Aorta (tissue), 5 donors: ENCODE results near the gene SLC22A2. TPM values are rescaled to one million over a fixed set of nuclear protein-coding genes. Genes with fewer than 3 reads are reported as not detected.

Experiments
- ATAC-seq: fragments of 200-7000 bp; cut with Tn5 transposase; one replicate; pipeline ENCODE4 v1.9.1; 2022; ENCODE audit warnings: moderate library complexity; ENCODE audit not compliant: low FRiP score
- DNase-seq, 2 donors: peaks; one replicate each; pipeline ENCODE4 v3.0.0-alpha.2; 2020
- H3K27ac ChIP-seq, 2 donors: one replicate each; pipeline ENCODE4 v1.5.1; 2013; ENCODE audit warnings: low read length in 2 of 2, mild to moderate bottlenecking in 2 of 2, moderate library complexity in 2 of 2, control low read depth in 1 of 2, inconsistent platforms in 1 of 2, low read depth in 1 of 2
- H3K27me3 ChIP-seq, 2 donors: one replicate each; pipeline ENCODE4 v1.6.1; 2013; ENCODE audit warnings: control low read depth in 1 of 2, low read length in 1 of 2, mild to moderate bottlenecking in 1 of 2, moderate library complexity in 1 of 2; ENCODE audit not compliant: insufficient read depth in 2 of 2, control insufficient read depth in 1 of 2
- H3K36me3 ChIP-seq, 2 donors: one replicate each; pipeline ENCODE4 v1.6.1; 2013; ENCODE audit warnings: control low read depth in 1 of 2, low read length in 1 of 2, mild to moderate bottlenecking in 1 of 2; ENCODE audit not compliant: insufficient read depth in 2 of 2, control insufficient read depth in 1 of 2
- H3K4me1 ChIP-seq, 2 donors: one replicate each; pipeline ENCODE4 v1.6.1; 2013; ENCODE audit warnings: low read length in 2 of 2, control low read depth in 1 of 2, mild to moderate bottlenecking in 1 of 2, moderate library complexity in 1 of 2; ENCODE audit not compliant: insufficient read depth in 2 of 2, control insufficient read depth in 1 of 2
- H3K4me3 ChIP-seq, 2 donors: one replicate each; pipeline ENCODE4 v1.5.1; 2013; ENCODE audit warnings: low read length in 2 of 2, control low read depth in 1 of 2, mild to moderate bottlenecking in 1 of 2
- H3K9me3 ChIP-seq: one replicate; pipeline ENCODE4 v1.6.1; 2013; ENCODE audit warnings: mild to moderate bottlenecking, low read length; ENCODE audit not compliant: control insufficient read depth
- WGBS, 2 donors: extraction: QIAGEN DNeasy Blood & Tissue Kit; methylation state at CpG; one replicate each; pipeline ENCODE4 v1.1.7; 2013; 5-methylcytosine and 5-hydroxymethylcytosine counted together
- intact Hi-C, 2 donors: fragments of 100-400 bp; cut with DNase I; formaldehyde crosslinking; loops; one replicate each; pipeline versions ENCODE4 v1.14.2 to v1.15.0; 2022
- polyA plus RNA-seq, 2 donors: library from polyadenylated mRNA; stranded (reverse); fragments of 200-250 nt; gene quantifications; one replicate each; pipeline ENCODE4 v1.2.3, GENCODE V29; 2013
- total RNA-seq, 2 donors: library from RNA; stranded (reverse); fragmentation: NEBNext Ultra II Directional; extraction: Animal tissue kit (Norgen Biotek cat#: 25700); gene quantifications; one replicate each; pipeline ENCODE4 v1.2.1, GENCODE V29; 2021
- donor health status: healthy with polysubstance abuse.
- donor health status: Bipolar disorder and iron deficiency.
- donor health status: DM: no; HTN: no; CAD: no.
- donor health status: DM: no; HTN: no; CAD: no.
- donor health status: DM: yes; HTN: yes; CAD: no.

The SLC22A2 gene
- total and polyA plus RNA-seq, 4 donors: 0.26 to 3.9 (median 1.1) TPM; not detected in 1

DNA sequence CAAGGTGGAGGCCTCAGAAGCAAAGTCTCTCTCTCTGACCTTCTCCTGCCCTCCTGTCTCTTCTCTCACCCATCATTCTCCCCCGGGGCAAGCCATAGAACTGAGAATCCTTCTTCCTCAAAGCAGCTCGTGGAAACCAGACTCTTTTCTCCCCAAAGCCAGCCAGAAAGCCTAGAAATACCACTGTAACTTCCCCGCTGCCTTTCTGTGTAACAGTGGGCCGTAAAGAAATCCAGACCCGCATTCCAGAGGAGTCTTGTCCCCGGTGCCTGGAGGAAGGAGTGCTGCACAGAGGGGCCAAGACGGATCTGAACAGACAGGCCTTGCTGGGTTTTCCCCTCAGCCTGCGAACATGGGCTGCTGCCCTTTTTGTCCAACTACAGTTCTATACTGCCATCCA lies 977 bp upstream of the SLC22A2 start:
- H3K4me1 ChIP-seq: no peaks in the 10 kb centered on the region
- H3K4me3 ChIP-seq: no peak overlapping the region
- no peaks in the 10 kb centered on the region for H3K9me3 ChIP-seq
- 32% methylated on average over 8 of the region's 8 CpGs for WGBS, 2 donors
- peak overlapping the region in 1 of 2 donors; percentile 32 for H3K27ac ChIP-seq
- ATAC-seq (no peak), DNase-seq (no peak)
- intact Hi-C loops: no loop called here
- H3K36me3 ChIP-seq: no peaks in the 10 kb centered on the region
- H3K27me3 ChIP-seq: no peaks in the 10 kb centered on the region

DNA sequence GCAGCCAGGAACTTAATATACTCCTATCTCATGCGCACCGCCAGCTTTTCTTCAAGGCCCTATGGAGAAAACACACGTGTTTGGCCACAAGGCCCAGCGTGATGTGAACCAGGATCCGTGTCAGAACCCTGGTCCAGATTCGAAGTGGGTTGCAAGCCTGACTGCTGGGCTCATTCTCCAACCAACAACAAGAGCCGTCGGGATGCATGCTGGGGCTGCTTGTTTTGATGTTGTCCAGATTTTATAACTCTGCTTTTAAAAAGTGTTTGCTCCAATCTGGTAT lies 463 bp upstream of the SLC22A2 start:
- DNase-seq (no peak), ATAC-seq (no peak)
- peak overlapping the region in 1 of 2 donors; percentile 32 for H3K27ac ChIP-seq
- no peaks in the 10 kb centered on the region for H3K9me3 ChIP-seq
- intact Hi-C loops: no loop called here
- H3K27me3 ChIP-seq: no peaks in the 10 kb centered on the region
- 85 to 93% methylated on average over 8 of the region's 8 CpGs for WGBS, 2 donors
- H3K36me3 ChIP-seq: no peaks in the 10 kb centered on the region
- H3K4me1 ChIP-seq: no peaks in the 10 kb centered on the region
- no peak overlapping the region for H3K4me3 ChIP-seq

- no peak for DNase-seq
- Histone ChIP-seq H3K27ac (no peak overlapping the region), H3K4me3 (no peak overlapping the region), H3K27me3 (no peaks in the 10 kb centered on the region), H3K9me3 (no peaks in the 10 kb centered on the region), H3K36me3 (no peaks in the 10 kb centered on the region), H3K4me1 (no peaks in the 10 kb centered on the region)
- intact Hi-C loops: no loop called here
- ATAC-seq: no peak
- 74 to 85% methylated on average over 1 of the region's 1 CpG for WGBS, 2 donors
Measured at GRCh38 chr6:160256445-160256844, 2.2 kb downstream of the SLC22A2 start.

- Histone ChIP-seq H3K36me3 (no peaks in the 10 kb centered on the region), H3K27me3 (no peaks in the 10 kb centered on the region), H3K9me3 (no peaks in the 10 kb centered on the region), H3K4me3 (no peak overlapping the region), H3K4me1 (no peaks in the 10 kb centered on the region), H3K27ac (no peak overlapping the region)
- DNase-seq (no peak), ATAC-seq (no peak)
- intact Hi-C loops: no loop called here
- 91 to 95% methylated on average over 7 of the region's 7 CpGs for WGBS, 2 donors
Measured at GRCh38 chr6:160254467-160255312, 3.9 kb downstream of the SLC22A2 start.

- H3K27me3 ChIP-seq: no peaks in the 10 kb centered on the region
- no peak for DNase-seq
- no peaks in the 10 kb centered on the region for H3K9me3 ChIP-seq
- H3K36me3 ChIP-seq: no peaks in the 10 kb centered on the region
- no peak for ATAC-seq
- WGBS, 2 donors: 93 to 96% methylated on average over 1 of the region's 1 CpG
- H3K4me3 ChIP-seq: no peak overlapping the region
- H3K4me1 ChIP-seq: no peaks in the 10 kb centered on the region
- no peak overlapping the region for H3K27ac ChIP-seq
- intact Hi-C loops: no loop called here
Measured at GRCh38 chr6:160253714-160254113, 4.9 kb downstream of the SLC22A2 start.

GRCh38 chr6:160253292-160253691 lies 5.3 kb downstream of the SLC22A2 start:
- no peak for ATAC-seq
- Histone ChIP-seq H3K4me1 (no peaks in the 10 kb centered on the region), H3K9me3 (no peaks in the 10 kb centered on the region), H3K4me3 (no peak overlapping the region), H3K27me3 (no peaks in the 10 kb centered on the region), H3K27ac (no peak overlapping the region), H3K36me3 (no peaks in the 10 kb centered on the region)
- intact Hi-C loops: no loop called here
- DNase-seq: no peak
- 44 to 64% methylated on average over 3 of the region's 3 CpGs for WGBS, 2 donors

- DNase-seq: no peak
- WGBS, 2 donors: 92 to 96% methylated on average over 1 of the region's 1 CpG
- Histone ChIP-seq H3K27me3 (no peaks in the 10 kb centered on the region), H3K36me3 (no peaks in the 10 kb centered on the region), H3K4me1 (no peaks in the 10 kb centered on the region), H3K9me3 (no peaks in the 10 kb centered on the region), H3K27ac (no peak overlapping the region), H3K4me3 (no peak overlapping the region)
- intact Hi-C loops: no loop called here
- no peak for ATAC-seq
Measured at GRCh38 chr6:160252073-160252813, 6.4 kb downstream of the SLC22A2 start.

GRCh38 chr6:160249671-160250070 lies 8.9 kb downstream of the SLC22A2 start:
- WGBS, 2 donors: 53 to 59% methylated on average over 3 of the region's 3 CpGs
- ATAC-seq (no peak), DNase-seq (no peak)
- Histone ChIP-seq H3K27ac (no peak overlapping the region), H3K27me3 (no peaks in the 10 kb centered on the region), H3K4me1 (no peaks in the 10 kb centered on the region), H3K4me3 (no peak overlapping the region), H3K36me3 (no peaks in the 10 kb centered on the region), H3K9me3 (no peaks in the 10 kb centered on the region)
- intact Hi-C loops: loop anchor here in 1 of 2 donors (5.0 kb wide), 1 partner anchor 78 kb away; no protein-coding TSS in a partner anchor

- H3K4me3 ChIP-seq: no peak overlapping the region
- DNase-seq (no peak), ATAC-seq (no peak)
- intact Hi-C loops: loop anchor here in 1 of 2 donors (5.0 kb wide), 1 partner anchor 79 kb away; no protein-coding TSS in a partner anchor
- no peak overlapping the region for H3K27ac ChIP-seq
- 61 to 78% methylated on average over 1 of the region's 1 CpG for WGBS, 2 donors
- H3K9me3 ChIP-seq: no peaks in the 10 kb centered on the region
- no peaks in the 10 kb centered on the region for H3K36me3 ChIP-seq
- H3K4me1 ChIP-seq: no peaks in the 10 kb centered on the region
- H3K27me3 ChIP-seq: no peaks in the 10 kb centered on the region
Measured at GRCh38 chr6:160248538-160248937, 10.1 kb downstream of the SLC22A2 start.
